HCT116 (cell line): Measurements from ENCODE around the gene SNX20. TPM values are rescaled to one million over a fixed set of nuclear protein-coding genes. Genes with fewer than 3 reads are reported as not detected.

ENCODE experiments used
- ATAC-seq: fragments of 200-7000 bp; cut with Tn5 transposase; 2 replicates; pipeline ENCODE4 v1.9.1; 2020; ENCODE audit warnings: mild to moderate bottlenecking, moderate library complexity
- BruUV-seq: library from RNA; stranded (reverse); fragments of 400-500 nt; replicated peaks from 2 replicates; lab custom pipeline; 2021; lab: Mats Ljungman, UMichigan
- CTCF ChIA-PET: fragments of 300-600 bp; sonication (Branson Sonifier 250); formaldehyde crosslinking; loops from one replicate; lab custom pipeline; 2021; ENCODE audit warnings: antibody characterized with exemption; lab: Charles Lee
- POLR2A ChIA-PET: fragments of 300-600, 350-600 bp; sonication (Branson Sonifier 250); formaldehyde crosslinking; loops from one replicate; lab custom pipeline; 2021; ENCODE audit warnings: antibody characterized with exemption; lab: Charles Lee
- RAD21 ChIA-PET, 2 experiments: fragments of 300-600 bp; sonication (Branson Sonifier 250); formaldehyde crosslinking; loops; one replicate each; lab custom pipeline; 2023; ENCODE audit warnings: low total read pairs in 2 of 2; ENCODE audit not compliant: uncharacterized antibody in 2 of 2, unreplicated experiment in 2 of 2, low non-redundant PET in 1 of 2; lab: Charles Lee
- DNase-seq: peaks from one replicate; pipeline ENCODE4 v3.0.0-alpha.2; 2010; ENCODE audit warnings: low read depth, low spot score
- H2AFZ ChIP-seq: fragments of 200-600 bp; shearing (Covaris generic), sonication (generic); 2 replicates; pipeline ENCODE4 v1.6.1; 2017; ENCODE audit warnings: low read depth, mixed run types, mixed read lengths, antibody characterized with exemption, low read length; ENCODE audit not compliant: poor library complexity, severe bottlenecking
- H3K27ac ChIP-seq: 2 replicates; pipeline ENCODE4 v1.5.1; 2012; ENCODE audit warnings: low read depth, low read length
- H3K27me3 ChIP-seq: fragments of 200-600 bp; sonication (generic); 2 replicates; pipeline ENCODE4 v1.6.1; 2016; ENCODE audit warnings: mixed run types, low read length, mixed read lengths; ENCODE audit not compliant: insufficient read depth
- H3K36me3 ChIP-seq, 2 experiments: fragments of 200-500 bp in 1 of 2; fragments of 200-600 bp in 1 of 2; sonication (Bioruptor generic) in 1 of 2; sonication (generic) in 1 of 2; 2 replicates each; pipeline versions ENCODE4 v1.5.1 to v1.6.1; 2014 to 2016; ENCODE audit warnings: low read length in 2 of 2, inconsistent platforms in 1 of 2, mixed read lengths in 1 of 2, mixed run types in 1 of 2; ENCODE audit not compliant: insufficient read depth in 2 of 2, control insufficient read depth in 1 of 2
- H3K4me1 ChIP-seq, 2 experiments: fragments of 200-600 bp in 1 of 2; sonication (generic) in 1 of 2; 2 replicates each; pipeline versions ENCODE4 v1.5.1 to v1.6.1; 2012 to 2017; ENCODE audit warnings: low read length in 2 of 2, inconsistent platforms in 1 of 2, mild to moderate bottlenecking in 1 of 2, mixed read lengths in 1 of 2, mixed run types in 1 of 2, moderate library complexity in 1 of 2; ENCODE audit not compliant: insufficient read depth in 2 of 2, control insufficient read depth in 1 of 2
- H3K4me2 ChIP-seq: fragments of 200-600 bp; sonication (generic); 2 replicates; pipeline ENCODE4 v1.6.1; 2017; ENCODE audit warnings: mixed run types, low read length, mixed read lengths
- H3K4me3 ChIP-seq, 2 experiments: fragments of 200-600 bp in 1 of 2; sonication (generic) in 1 of 2; replicated peaks in 1 of 2; 2 replicates each; pipeline ENCODE4 v1.5.1; 2011 to 2016; ENCODE audit warnings: low read length in 2 of 2, control low read depth in 1 of 2, low read depth in 1 of 2, mild to moderate bottlenecking in 1 of 2, mixed read lengths in 1 of 2, mixed run types in 1 of 2
- H3K79me2 ChIP-seq: fragments of 200-600 bp; sonication (generic); 2 replicates; pipeline ENCODE4 v1.6.1; 2017; ENCODE audit warnings: mild to moderate bottlenecking, mixed run types, low read length, moderate library complexity, mixed read lengths; ENCODE audit not compliant: insufficient read depth
- H3K9ac ChIP-seq: fragments of 200-600 bp; sonication (generic); 2 replicates; pipeline ENCODE4 v1.6.1; 2016; ENCODE audit warnings: low read length, mixed read lengths
- H3K9me2 ChIP-seq: fragments of 200-600 bp; sonication (generic), shearing (Covaris generic); 2 replicates; pipeline ENCODE4 v1.6.1; 2017; ENCODE audit warnings: mixed run types, mild to moderate bottlenecking, moderate library complexity; ENCODE audit not compliant: insufficient read depth
- H3K9me3 ChIP-seq, 2 experiments: fragments of 200-500 bp in 1 of 2; fragments of 200-600 bp in 1 of 2; sonication (Bioruptor generic) in 1 of 2; sonication (generic) in 1 of 2; 2 replicates each; pipeline ENCODE4 v1.6.1; 2014 to 2017; ENCODE audit warnings: low read length in 2 of 2, mixed read lengths in 2 of 2, inconsistent platforms in 1 of 2, low read depth in 1 of 2, mild to moderate bottlenecking in 1 of 2, mixed run types in 1 of 2, moderate library complexity in 1 of 2; ENCODE audit not compliant: control insufficient read depth in 1 of 2, insufficient read depth in 1 of 2
- H4K20me1 ChIP-seq: fragments of 200-600 bp; sonication (generic), shearing (Covaris generic); 2 replicates; pipeline ENCODE4 v1.6.1; 2017; ENCODE audit warnings: mixed run types, mild to moderate bottlenecking, moderate library complexity; ENCODE audit not compliant: insufficient read depth
- CBX3 ChIP-seq: IDR thresholded peaks from 2 replicates; pipeline ENCODE4 v1.6.1; 2012; ENCODE audit warnings: low read depth
- EGR1 ChIP-seq: IDR thresholded peaks from 2 replicates; pipeline ENCODE4 v1.6.1; 2012; ENCODE audit warnings: low read depth
- ELF1 ChIP-seq: IDR thresholded peaks from 2 replicates; pipeline ENCODE4 v1.6.1; 2012; ENCODE audit warnings: low read depth, borderline replicate concordance
- EZH2 ChIP-seq: fragments of 200-600 bp; sonication (generic); IDR thresholded peaks from 2 replicates; pipeline ENCODE4 v1.6.1; 2017; ENCODE audit warnings: antibody characterized with exemption, mixed run types
- EZH2phosphoT487 ChIP-seq: fragments of 200-600 bp; IDR thresholded peaks from 2 replicates; pipeline ENCODE4 v1.6.1; 2018; ENCODE audit warnings: antibody characterized with exemption, borderline replicate concordance
- FOSL1 ChIP-seq: IDR thresholded peaks from 2 replicates; pipeline ENCODE4 v1.6.1; 2012; ENCODE audit warnings: low read depth
- JUND ChIP-seq: IDR thresholded peaks from 2 replicates; pipeline ENCODE4 v1.6.1; 2012
- POLR2AphosphoS5 ChIP-seq: IDR thresholded peaks from 2 replicates; pipeline ENCODE4 v1.6.1; 2011; ENCODE audit warnings: mild to moderate bottlenecking, low read depth, low read length, moderate library complexity
- RAD21 ChIP-seq: IDR thresholded peaks from 2 replicates; pipeline ENCODE4 v1.6.1; 2012; ENCODE audit warnings: low read depth, mild to moderate bottlenecking
- SIN3A ChIP-seq: IDR thresholded peaks from 2 replicates; pipeline ENCODE4 v1.6.1; 2012; ENCODE audit warnings: low read depth
- SP1 ChIP-seq: IDR thresholded peaks from 2 replicates; pipeline ENCODE4 v1.6.1; 2012; ENCODE audit warnings: low read depth
- SRF ChIP-seq: IDR thresholded peaks from 2 replicates; pipeline ENCODE4 v1.6.1; 2012; ENCODE audit warnings: low read depth
- TCF7L2 ChIP-seq: IDR thresholded peaks from 2 replicates; pipeline ENCODE4 v1.7.0; 2011; ENCODE audit warnings: borderline replicate concordance, inconsistent platforms; ENCODE audit not compliant: insufficient read depth, insufficient read length; ENCODE audit errors: extremely low read depth
- ZFX ChIP-seq: fragments of 450-650 bp; IDR thresholded peaks from 2 replicates; pipeline ENCODE4 v1.6.1; 2017
- ZNF274 ChIP-seq: fragments of 200-500 bp; sonication (Bioruptor generic); IDR thresholded peaks from 2 replicates; pipeline ENCODE4 v1.6.1; 2014; ENCODE audit warnings: mild to moderate bottlenecking, low read depth, low read length, inconsistent platforms
- intact Hi-C: fragments of 100-400 bp; cut with micrococcal nuclease; formaldehyde crosslinking; loops from 2 replicates; pipeline ENCODE4 v1.10.0; 2022
- total RNA-seq: library from RNA; stranded (reverse); gene quantifications from one replicate; pipeline ENCODE4 v1.2.1, GENCODE V29; 2021; ENCODE audit not compliant: unreplicated experiment
- TF ChIP-seq, protein P1 (sequence below), 3 experiments: fragments of 200-600 bp in 1 of 3; sonication (generic) in 1 of 3; IDR thresholded peaks in 2 of 3; conservative IDR thresholded peaks in 1 of 3; 2 replicates each; pipeline ENCODE4 v1.5.1; 2012 to 2017; ENCODE audit warnings: low read depth in 2 of 3, low read length in 2 of 3, antibody characterized with exemption in 1 of 3, borderline replicate concordance in 1 of 3, control low read depth in 1 of 3, mild to moderate bottlenecking in 1 of 3, mixed read lengths in 1 of 3, mixed run types in 1 of 3, moderate library complexity in 1 of 3; ENCODE audit not compliant: insufficient read depth in 1 of 3
- TF ChIP-seq, protein P2 (sequence below): IDR thresholded peaks from 2 replicates; pipeline ENCODE4 v1.6.1; 2012
- TF ChIP-seq, protein P3 (sequence below): IDR thresholded peaks from 2 replicates; pipeline ENCODE4 v1.6.1; 2012
- TF ChIP-seq, protein P4 (sequence below): IDR thresholded peaks from 2 replicates; pipeline ENCODE4 v1.6.1; 2011; ENCODE audit warnings: mild to moderate bottlenecking, low read length, moderate library complexity; ENCODE audit not compliant: insufficient replicate concordance; ENCODE audit errors: extremely low read depth

Gene SNX20
- total RNA-seq, 1 experiment from 2014 or later = 0.07 TPM

DNA sequence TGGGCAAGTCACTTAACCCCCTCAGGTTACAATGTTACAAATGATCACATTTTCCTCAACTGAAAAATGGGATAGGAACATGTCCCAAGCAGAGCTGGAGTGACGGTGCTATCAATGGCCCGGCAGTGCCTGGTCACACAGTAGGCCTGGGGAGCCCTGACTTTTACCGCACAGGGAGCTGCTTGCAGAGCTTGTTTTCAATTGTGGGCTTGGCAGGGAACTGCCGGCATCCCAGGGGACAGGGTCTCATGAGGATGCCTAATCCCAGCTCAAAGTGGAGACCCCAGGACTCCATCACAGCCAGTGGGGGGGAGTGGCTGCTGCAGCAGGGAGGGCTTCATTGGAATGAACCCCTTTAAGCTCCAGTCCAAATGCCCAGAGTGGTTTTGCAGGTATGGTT, 11.4 kb downstream of the SNX20 start (continued):
- TF ChIP-seq EZH2 (no peak), SIN3A (no peak), SRF (no peak), EZH2phosphoT487 (no peak), EGR1 (no peak)
- TF ChIP-seq, protein P1, sequence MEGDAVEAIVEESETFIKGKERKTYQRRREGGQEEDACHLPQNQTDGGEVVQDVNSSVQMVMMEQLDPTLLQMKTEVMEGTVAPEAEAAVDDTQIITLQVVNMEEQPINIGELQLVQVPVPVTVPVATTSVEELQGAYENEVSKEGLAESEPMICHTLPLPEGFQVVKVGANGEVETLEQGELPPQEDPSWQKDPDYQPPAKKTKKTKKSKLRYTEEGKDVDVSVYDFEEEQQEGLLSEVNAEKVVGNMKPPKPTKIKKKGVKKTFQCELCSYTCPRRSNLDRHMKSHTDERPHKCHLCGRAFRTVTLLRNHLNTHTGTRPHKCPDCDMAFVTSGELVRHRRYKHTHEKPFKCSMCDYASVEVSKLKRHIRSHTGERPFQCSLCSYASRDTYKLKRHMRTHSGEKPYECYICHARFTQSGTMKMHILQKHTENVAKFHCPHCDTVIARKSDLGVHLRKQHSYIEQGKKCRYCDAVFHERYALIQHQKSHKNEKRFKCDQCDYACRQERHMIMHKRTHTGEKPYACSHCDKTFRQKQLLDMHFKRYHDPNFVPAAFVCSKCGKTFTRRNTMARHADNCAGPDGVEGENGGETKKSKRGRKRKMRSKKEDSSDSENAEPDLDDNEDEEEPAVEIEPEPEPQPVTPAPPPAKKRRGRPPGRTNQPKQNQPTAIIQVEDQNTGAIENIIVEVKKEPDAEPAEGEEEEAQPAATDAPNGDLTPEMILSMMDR (IDR thresholded peaks at IDR 0.05 in 2 of 3, conservative IDR thresholded peaks at IDR 0.05 in 1 of 3; ENCODE audit: borderline replicate concordance in 1 of 3, insufficient read depth in 1 of 3, low read depth in 2 of 3, low read length in 2 of 3) = no peak

DNA sequence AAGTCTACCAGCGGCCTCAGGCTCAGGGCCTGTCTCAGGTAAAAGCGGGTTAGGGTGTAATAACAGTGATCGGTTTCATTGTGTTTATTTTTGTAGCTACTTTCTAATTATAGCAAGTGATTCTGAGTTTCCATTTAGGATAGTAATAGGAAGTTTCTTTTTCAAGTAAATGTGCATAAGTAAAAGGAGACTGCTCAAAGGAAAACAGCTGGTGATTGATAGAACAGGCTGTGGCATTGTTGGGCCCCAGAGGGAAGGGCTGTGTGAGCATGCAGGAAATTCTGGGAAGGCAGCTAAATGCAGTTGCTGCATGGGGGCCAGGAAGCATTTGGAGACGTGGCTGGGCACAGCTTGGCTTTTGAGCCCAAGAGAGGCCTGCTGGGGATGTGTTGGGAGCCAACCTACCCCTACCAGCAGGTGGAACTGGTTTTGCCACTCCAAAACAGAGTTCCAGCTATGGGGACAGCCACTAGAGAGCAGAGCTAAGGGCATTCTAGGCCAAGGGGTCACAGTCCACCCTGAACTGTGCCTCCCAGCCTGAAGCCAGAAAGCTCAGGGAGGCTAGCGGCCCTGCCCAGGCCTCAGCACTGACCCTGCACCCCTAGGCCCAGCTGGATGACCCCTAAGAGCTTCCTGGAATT, 12.6 kb downstream of the SNX20 start:
- no peak for TF ChIP-seq FOSL1
- TF ChIP-seq CBX3 = no peak
- TF ChIP-seq EGR1 = no peak
- TF ChIP-seq, protein P2, sequence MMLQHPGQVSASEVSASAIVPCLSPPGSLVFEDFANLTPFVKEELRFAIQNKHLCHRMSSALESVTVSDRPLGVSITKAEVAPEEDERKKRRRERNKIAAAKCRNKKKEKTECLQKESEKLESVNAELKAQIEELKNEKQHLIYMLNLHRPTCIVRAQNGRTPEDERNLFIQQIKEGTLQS = no peak
- no peak for TF ChIP-seq POLR2AphosphoS5
- TF ChIP-seq RAD21 = no peak
- TF ChIP-seq, protein P3, sequence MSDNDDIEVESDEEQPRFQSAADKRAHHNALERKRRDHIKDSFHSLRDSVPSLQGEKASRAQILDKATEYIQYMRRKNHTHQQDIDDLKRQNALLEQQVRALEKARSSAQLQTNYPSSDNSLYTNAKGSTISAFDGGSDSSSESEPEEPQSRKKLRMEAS = no peak
- no peak for TF ChIP-seq SP1
- TF ChIP-seq EZH2 = no peak
- TF ChIP-seq JUND = no peak
- TF ChIP-seq, protein P4, sequence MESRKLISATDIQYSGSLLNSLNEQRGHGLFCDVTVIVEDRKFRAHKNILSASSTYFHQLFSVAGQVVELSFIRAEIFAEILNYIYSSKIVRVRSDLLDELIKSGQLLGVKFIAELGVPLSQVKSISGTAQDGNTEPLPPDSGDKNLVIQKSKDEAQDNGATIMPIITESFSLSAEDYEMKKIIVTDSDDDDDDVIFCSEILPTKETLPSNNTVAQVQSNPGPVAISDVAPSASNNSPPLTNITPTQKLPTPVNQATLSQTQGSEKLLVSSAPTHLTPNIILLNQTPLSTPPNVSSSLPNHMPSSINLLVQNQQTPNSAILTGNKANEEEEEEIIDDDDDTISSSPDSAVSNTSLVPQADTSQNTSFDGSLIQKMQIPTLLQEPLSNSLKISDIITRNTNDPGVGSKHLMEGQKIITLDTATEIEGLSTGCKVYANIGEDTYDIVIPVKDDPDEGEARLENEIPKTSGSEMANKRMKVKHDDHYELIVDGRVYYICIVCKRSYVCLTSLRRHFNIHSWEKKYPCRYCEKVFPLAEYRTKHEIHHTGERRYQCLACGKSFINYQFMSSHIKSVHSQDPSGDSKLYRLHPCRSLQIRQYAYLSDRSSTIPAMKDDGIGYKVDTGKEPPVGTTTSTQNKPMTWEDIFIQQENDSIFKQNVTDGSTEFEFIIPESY = no peak
- TF ChIP-seq ELF1 = no peak
- TF ChIP-seq SRF = no peak
- TF ChIP-seq ZFX = no peak
- no peak for TF ChIP-seq TCF7L2
- no peak for TF ChIP-seq ZNF274
- no peak for TF ChIP-seq EZH2phosphoT487
- no peaks in the 10 kb centered on the region for H3K36me3 ChIP-seq
- H2AFZ ChIP-seq = no peak overlapping the region
- H4K20me1 ChIP-seq = no peaks in the 10 kb centered on the region
- H3K27ac ChIP-seq = no peak overlapping the region
- no peak overlapping the region for H3K4me3 ChIP-seq
- no peak overlapping the region for H3K9ac ChIP-seq
- no peaks in the 10 kb centered on the region for H3K27me3 ChIP-seq
- ChIA-PET RAD21 (interaction anchor here (0.6 to 2.1 kb wide), 2 partner anchors 35 to 138 kb away, joined by 5 read pairs; no protein-coding TSS in a partner anchor), CTCF (interaction anchor here (1.1 to 4.5 kb wide), 2 partner anchors 9 to 138 kb away, joined by 3 to 62 read pairs; no protein-coding TSS in a partner anchor), POLR2A (interaction anchor here (1.5 kb wide), 1 partner anchor 138 kb away, joined by 4 read pairs; no protein-coding TSS in a partner anchor)
- ATAC-seq = no peak
- intact Hi-C loops = loop anchor here (5.0 kb wide), 2 partner anchors 346 to 456 kb away; no protein-coding TSS in a partner anchor
- no peak for DNase-seq
- BruUV-seq = no TSS peak
- peaks cover 0 to 5% of the 10 kb centered on the region in 2 experiments; a peak in 1 of 4 replicates for H3K4me1 ChIP-seq
- no peak overlapping the region for H3K4me2 ChIP-seq
- no peaks in the 10 kb centered on the region for H3K79me2 ChIP-seq
- peaks cover 10 to 22% of the 10 kb centered on the region in 2 experiments; a peak in 3 of 4 replicates for H3K9me3 ChIP-seq
- no peaks in the 10 kb centered on the region for H3K9me2 ChIP-seq
